GM19023 (cell line): ENCODE data around the gene UBE2D4.
A peak's percentile ranks its signal among the peaks of the same experiment; 100 is the strongest.
"Not testable (repeated sequence)": the region's sequence is repeated elsewhere in the genome, so short reads cannot be mapped to it uniquely, and the experiment has no call there.

ENCODE experiments used
- ATAC-seq: cut with Tn5 transposase; IDR thresholded peaks from one replicate; pipeline ENCODE4 v1.9.1; 2021; ENCODE audit warnings: mild to moderate bottlenecking, moderate library complexity; ENCODE audit not compliant: unreplicated experiment

UBE2D4 gene

GRCh38 chr7:43925984-43926797 is at the start of gene UBE2D4:
Gene UBE2D4, plus strand, starts transcription at chr7:43926436. Its CDS starts 97 bp downstream, at chr7:43926533.
- ATAC-seq, result peak; percentile 93

GRCh38 chr7:43876976-43877745 is 49.1 kb upstream of the UBE2D4 start:
- no peak for ATAC-seq

- ATAC-seq, result no peak
Observed at GRCh38 chr7:43877968-43878864, 48.0 kb upstream of the UBE2D4 start.

GRCh38 chr7:43878867-43879266 is 47.4 kb upstream of the UBE2D4 start:
- no peak for ATAC-seq

- no peak for ATAC-seq
Observed at GRCh38 chr7:43879477-43879876, 46.8 kb upstream of the UBE2D4 start.

DNA sequence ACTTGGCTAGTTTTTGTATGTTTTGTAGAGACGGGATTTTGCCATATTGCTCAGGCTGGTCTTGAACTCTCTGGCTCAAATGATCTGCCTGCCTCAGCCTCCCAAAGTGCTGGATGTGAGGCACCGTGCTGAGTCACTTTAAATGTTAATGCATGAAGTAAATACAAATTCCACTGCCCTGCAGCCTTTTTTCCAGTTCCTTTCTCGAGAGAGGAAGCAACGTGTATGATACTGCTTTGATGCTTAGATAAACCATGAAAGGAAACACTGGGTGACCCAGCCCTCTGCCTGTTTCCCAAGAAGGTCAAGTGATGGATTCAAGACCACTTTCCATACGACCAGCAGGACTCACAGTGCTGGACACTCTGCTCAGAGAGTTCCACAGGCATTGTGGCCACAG is 45.6 kb upstream of the UBE2D4 start:
- ATAC-seq, result no peak

- no peak for ATAC-seq
Observed at GRCh38 chr7:43884209-43884608, 42.0 kb upstream of the UBE2D4 start.

- no peak for ATAC-seq
Observed at GRCh38 chr7:43884617-43885016, 41.6 kb upstream of the UBE2D4 start.

- ATAC-seq, result no peak
Observed at GRCh38 chr7:43888993-43889945, 37.0 kb upstream of the UBE2D4 start.

DNA sequence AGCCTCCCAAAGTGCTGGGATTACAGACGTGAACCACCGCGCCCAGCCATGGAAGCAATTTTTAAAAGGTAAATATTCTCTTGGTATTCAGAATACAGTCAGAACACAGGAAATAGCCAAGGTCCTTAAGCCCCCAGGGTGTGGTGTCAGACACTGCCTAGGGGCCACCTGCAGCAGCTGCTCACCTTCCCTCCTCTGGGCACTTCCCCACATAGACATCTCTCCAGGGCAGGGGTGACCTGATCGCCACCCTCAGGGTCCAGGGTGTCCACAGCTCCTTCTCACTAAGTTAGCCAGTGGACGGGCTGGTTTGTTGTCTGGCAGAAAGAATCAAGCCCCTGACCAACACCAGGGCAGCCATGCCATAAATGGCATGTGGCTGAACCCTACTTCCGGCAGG is 35.8 kb upstream of the UBE2D4 start:
- ATAC-seq, result no peak

DNA sequence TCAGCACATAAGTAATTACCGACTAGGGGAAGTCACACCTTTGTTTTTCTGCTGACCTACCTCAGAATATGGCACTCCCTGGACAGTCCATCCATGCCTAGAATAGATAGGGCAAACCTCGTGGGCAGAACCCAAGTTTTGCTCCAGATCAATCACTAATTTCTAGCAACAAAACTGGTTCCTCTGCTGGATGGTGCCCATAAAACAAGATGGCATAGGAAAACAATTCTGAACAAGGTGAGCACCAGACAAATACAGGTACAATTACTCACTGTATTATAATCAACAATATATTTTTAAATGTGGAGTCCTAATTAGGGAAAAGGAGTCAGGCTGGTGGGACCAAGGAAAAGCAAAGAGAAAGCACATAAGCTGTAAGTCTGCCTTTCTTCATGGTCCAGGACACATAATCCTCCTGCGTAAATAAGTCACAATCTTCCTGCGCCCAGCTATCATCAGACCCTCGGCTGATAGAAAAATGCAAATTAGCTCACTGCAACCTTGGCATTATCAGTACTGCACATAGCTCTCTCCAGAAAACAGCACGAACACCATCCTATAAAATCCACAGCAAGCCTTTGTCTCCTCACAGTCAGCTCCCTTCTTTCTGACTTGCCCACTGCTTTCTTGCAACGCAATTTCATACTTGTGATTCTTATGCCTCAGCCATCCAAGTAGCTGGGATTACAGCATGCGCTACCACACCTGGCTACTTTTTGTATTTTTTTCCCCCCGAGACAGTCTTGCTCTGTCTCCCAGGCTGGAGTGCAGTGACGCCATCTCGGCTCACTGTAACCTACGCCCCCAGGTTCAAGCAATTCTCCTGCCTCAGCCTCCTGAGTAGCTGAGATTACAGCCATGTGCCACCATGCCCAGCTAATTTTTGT is 34.9 kb upstream of the UBE2D4 start:
- ATAC-seq, result no peak

DNA sequence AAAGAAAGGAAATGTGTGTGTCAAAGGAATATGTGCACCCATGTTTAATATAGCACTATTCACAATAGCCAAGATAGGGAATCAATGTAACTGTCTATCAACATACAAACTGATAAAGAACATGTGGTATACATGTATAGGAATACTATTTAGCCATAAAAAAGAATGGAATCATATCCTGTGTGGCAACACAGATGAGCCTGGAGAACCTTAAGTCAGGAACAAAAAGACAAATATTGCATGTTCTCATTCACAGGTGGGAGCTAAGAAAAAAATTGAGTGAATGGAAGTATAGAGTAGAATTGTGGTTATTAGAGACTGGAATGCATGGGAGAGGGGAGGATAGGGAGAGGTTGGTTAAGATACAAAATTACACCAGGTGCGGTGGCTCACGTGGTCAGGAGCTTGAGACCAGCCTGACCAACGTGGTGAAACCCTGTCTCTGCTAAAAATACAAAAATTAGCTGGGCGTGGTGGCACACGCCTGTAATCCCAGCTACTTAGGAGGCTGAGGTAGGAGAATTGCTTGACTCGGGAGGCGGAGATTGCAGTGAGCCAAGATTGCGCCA is 30.3 kb upstream of the UBE2D4 start:
- ATAC-seq, result no peak

- ATAC-seq, result not testable (repeated sequence)
Observed at GRCh38 chr7:43898571-43898970, 27.7 kb upstream of the UBE2D4 start.

DNA sequence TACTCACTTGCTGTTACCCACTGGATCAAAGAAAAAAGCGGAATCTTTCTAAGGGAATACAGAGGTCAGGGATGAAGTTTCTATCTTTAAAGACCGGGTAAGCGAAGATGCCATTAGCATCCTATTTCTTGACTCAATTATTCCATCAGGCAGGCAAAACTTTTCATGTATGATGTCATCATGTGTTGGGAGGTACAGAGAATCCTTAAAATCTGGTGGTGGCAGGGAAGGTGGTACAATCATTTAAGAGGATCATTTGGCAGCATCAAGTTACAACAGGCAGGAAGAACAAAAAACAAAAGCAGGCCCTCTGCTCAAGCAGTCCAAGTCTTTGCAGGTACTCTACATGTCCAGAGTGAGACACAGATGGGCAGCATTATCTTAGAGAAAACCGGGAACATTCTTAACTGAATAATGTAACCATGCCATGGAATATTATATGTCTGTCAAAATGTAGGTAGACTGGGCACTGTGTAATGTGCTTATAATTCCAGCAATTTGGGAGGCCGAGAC is 23.6 kb upstream of the UBE2D4 start:
- no peak for ATAC-seq

- no peak for ATAC-seq
Observed at GRCh38 chr7:43904533-43905208, 21.6 kb upstream of the UBE2D4 start.

DNA sequence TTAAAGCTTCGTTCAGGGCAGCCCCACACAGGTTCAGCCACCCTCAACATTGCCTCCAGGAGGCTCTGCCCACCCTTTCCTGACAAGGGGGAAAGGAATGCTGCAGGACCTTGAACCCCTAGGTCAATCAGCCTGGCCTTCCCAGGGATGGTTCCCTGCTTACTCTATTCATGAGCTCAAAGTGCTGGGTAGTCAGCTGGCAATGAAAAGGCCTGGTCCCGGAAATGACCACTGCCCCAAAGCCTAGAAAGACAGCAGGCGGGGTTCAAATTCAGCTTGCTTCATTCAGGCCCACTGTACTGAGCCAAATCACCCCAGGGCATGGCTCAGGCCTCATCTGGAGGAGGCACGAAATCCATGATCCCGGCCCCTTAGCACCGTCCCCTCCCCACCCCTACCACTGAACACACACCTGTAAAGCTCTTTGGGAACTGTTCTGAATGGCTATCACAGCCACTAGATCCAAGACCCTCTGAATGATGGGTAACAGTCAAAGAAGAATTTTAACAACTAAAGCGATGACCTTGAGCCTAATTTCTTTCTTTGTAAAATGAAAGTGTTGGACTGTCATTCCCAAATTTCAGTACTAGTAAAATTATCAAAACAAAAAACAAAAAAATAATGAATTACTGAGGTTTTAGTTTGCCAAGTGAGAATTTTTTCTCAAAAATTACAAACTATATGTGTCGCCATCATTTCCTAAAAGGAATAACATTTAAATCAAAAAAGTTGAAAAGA is 20.9 kb upstream of the UBE2D4 start:
- ATAC-seq, result no peak

- peak; percentile 29 for ATAC-seq
Observed at GRCh38 chr7:43905956-43906330, 20.3 kb upstream of the UBE2D4 start.
